K562 (cell line): ENCODE data around the gene SLC26A2. TPM values are rescaled to one million over a fixed set of nuclear protein-coding genes. Genes with fewer than 3 reads are reported as not detected.

Source experiments
- ARNT ChIP-seq, 2 experiments: fragments of 450-650 bp; IDR thresholded peaks; 2 replicates each; pipeline ENCODE4 v1.6.1; 2016; ENCODE audit warnings: mild to moderate bottlenecking in 1 of 2
- ATF6 ChIP-seq: sonication (generic); formaldehyde crosslinking; IDR thresholded peaks from 2 replicates; pipeline ENCODE4 v1.4.0; 2020; ENCODE audit warnings: mild to moderate bottlenecking, missing genetic modification reagents
- CHAMP1 ChIP-seq: fragments of 450-650 bp; IDR thresholded peaks from 2 replicates; pipeline ENCODE4 v1.6.1; 2016; ENCODE audit warnings: mild to moderate bottlenecking
- CREB1 ChIP-seq, 2 experiments: sonication (generic) in 1 of 2; formaldehyde crosslinking in 1 of 2; IDR thresholded peaks; 2 replicates each; pipeline versions ENCODE4 v1.6.1 to v1.8.0; 2012 to 2022; ENCODE audit warnings: inconsistent platforms in 1 of 2, mild to moderate bottlenecking in 1 of 2, missing genetic modification reagents in 1 of 2, moderate library complexity in 1 of 2
- CTCF ChIP-seq, 3 experiments: IDR thresholded peaks in 2 of 3; conservative IDR thresholded peaks in 1 of 3; 2 replicates each; pipeline ENCODE4 v1.5.1; 2011 to 2012; ENCODE audit warnings: low read length in 3 of 3, mild to moderate bottlenecking in 3 of 3, control low read depth in 2 of 3, improper control_type of control experiment in 1 of 3, inconsistent platforms in 1 of 3, low read depth in 1 of 3, mixed read lengths in 1 of 3, moderate library complexity in 1 of 3; ENCODE audit not compliant: insufficient read depth in 2 of 3
- CXXC5 ChIP-seq: fragments of 250-450 bp; sonication (Bioruptor Pico); IDR thresholded peaks from 2 replicates; pipeline ENCODE4 v1.8.0; 2022; ENCODE audit warnings: inconsistent platforms, mild to moderate bottlenecking, moderate library complexity
- EZH2 ChIP-seq: IDR thresholded peaks from 2 replicates; pipeline ENCODE4 v1.6.1; 2012; ENCODE audit warnings: low read depth, mild to moderate bottlenecking, inconsistent platforms, low read length, borderline replicate concordance
- FOSL1 ChIP-seq: fragments of 200-800 bp; sonication (Bioruptor generic); conservative IDR thresholded peaks from 2 replicates; pipeline ENCODE4 v1.6.1; 2016; ENCODE audit warnings: missing genetic modification characterization, missing compliant biosample characterization
- GABPA ChIP-seq: fragments of 200-800 bp; sonication (Bioruptor generic); conservative IDR thresholded peaks from 2 replicates; pipeline ENCODE4 v1.6.1; 2016; ENCODE audit warnings: low read depth, missing genetic modification characterization, missing compliant biosample characterization
- GTF2E2 ChIP-seq: fragments of 200-800 bp; sonication (Bioruptor generic); IDR thresholded peaks from 2 replicates; pipeline ENCODE4 v1.6.1; 2016; ENCODE audit warnings: missing genetic modification characterization, missing compliant biosample characterization
- HCFC1 ChIP-seq: IDR thresholded peaks from 2 replicates; pipeline ENCODE4 v1.6.1; 2012; ENCODE audit warnings: low read depth, low read length, improper control_type of control experiment
- MAFK ChIP-seq: IDR thresholded peaks from 2 replicates; pipeline ENCODE4 v1.6.1; 2011; ENCODE audit warnings: low read length, improper control_type of control experiment
- NBN ChIP-seq: fragments of 450-650 bp; IDR thresholded peaks from 2 replicates; pipeline ENCODE4 v1.6.1; 2016; ENCODE audit warnings: low read depth, mild to moderate bottlenecking
- NR4A1 ChIP-seq, 2 experiments: fragments of 250-450 bp in 1 of 2; fragments of 450-650 bp in 1 of 2; sonication (Bioruptor Pico) in 1 of 2; IDR thresholded peaks; 2 replicates each; pipeline versions ENCODE4 v1.4.0 to v1.6.1; 2016 to 2020; ENCODE audit warnings: mild to moderate bottlenecking in 2 of 2, missing compliant biosample characterization in 1 of 2, missing genetic modification characterization in 1 of 2, moderate library complexity in 1 of 2
- PURB ChIP-seq: sonication (generic); formaldehyde crosslinking; IDR thresholded peaks from 2 replicates; pipeline ENCODE4 v1.9.0; 2021; ENCODE audit warnings: low read depth, mild to moderate bottlenecking, missing genetic modification reagents
- RBM17 ChIP-seq: fragments of 200-400 bp; formaldehyde crosslinking; IDR thresholded peaks from 2 replicates; pipeline ENCODE4 v1.6.1; 2017; ENCODE audit warnings: low read depth, mild to moderate bottlenecking, low read length, borderline replicate concordance
- SMAD3 ChIP-seq: fragments of 450-650 bp; formaldehyde crosslinking; conservative IDR thresholded peaks from 2 replicates; pipeline ENCODE4 v1.4.0; 2020; ENCODE audit warnings: mild to moderate bottlenecking
- SOX6 ChIP-seq: fragments of 450-650 bp; IDR thresholded peaks from 2 replicates; pipeline ENCODE4 v1.6.1; 2014; ENCODE audit warnings: mild to moderate bottlenecking
- TCF3 ChIP-seq: sonication (generic); formaldehyde crosslinking; IDR thresholded peaks from 2 replicates; pipeline ENCODE4 v1.4.0; 2020; ENCODE audit warnings: mild to moderate bottlenecking, missing genetic modification reagents
- ZNF644 ChIP-seq: fragments of 200-800 bp; sonication (Bioruptor generic); IDR thresholded peaks from 2 replicates; pipeline ENCODE4 v1.6.1; 2016; ENCODE audit warnings: low read depth, missing genetic modification characterization, missing compliant biosample characterization
- polyA plus RNA-seq, 8 experiments: library from polyadenylated mRNA; depleted of rRNA in 4 of 8; stranded (reverse) in 5 of 8; unstranded in 3 of 8; fragments of >200 nt; fragmentation: Nextera tagmentation in 2 of 8; fragmentation: Illumina TruSeq in 1 of 8; extraction: Ambion mirVana in 2 of 8; extraction: Trizol in 1 of 8; gene quantifications; 2 replicates each; pipeline versions ENCODE4 v1.2.1 to v1.2.3, GENCODE V29; 2011 to 2014; ENCODE audit warnings: inconsistent platforms in 1 of 8, missing spikeins in 1 of 8
- total RNA-seq, 7 experiments: library from RNA; depleted of rRNA in 6 of 7; stranded (reverse); fragments of >200 nt in 6 of 7; fragmentation: Illumina TruSeq in 2 of 7; extraction: Trizol in 2 of 7; gene quantifications; 2 replicates each; pipeline versions ENCODE4 v1.2.1 to v1.2.3, GENCODE V29; 2011 to 2021; ENCODE audit warnings: low replicate concordance in 1 of 7

The SLC26A2 gene
- total and polyA plus RNA-seq, 9 of the 15 experiments (the other 6 are each of a cell fraction or from before 2014, with no cell fraction given): 1.1 to 6.3 (median 3.6) TPM

- TF ChIP-seq ATF6 (no peak), CTCF (IDR thresholded peaks at IDR 0.05 in 2 of 3, conservative IDR thresholded peaks at IDR 0.05 in 1 of 3; ENCODE audit: insufficient read depth in 2 of 3, low read depth in 1 of 3, low read length in 3 of 3) (peak; percentile 72 to 80 (median 73)), NR4A1 (CRISPR knock-in tag; IDR thresholded peaks at IDR 0.05) (no peak), NR4A1 (tag; IDR thresholded peaks at IDR 0.05) (peak; percentile 24; the same call in 1 of the 2 replicates), EZH2 (no peak), NBN (no peak; the same call in 1 of the 2 replicates), GTF2E2 (0 out of 2 replicates have a peak, but pooled peaks have one; percentile 43), MAFK (no peak), SMAD3 (CRISPR knock-in tag) (no peak), HCFC1 (no peak; the same call in 1 of the 2 replicates), FOSL1 (tag) (peak; percentile 96), CXXC5 (CRISPR knock-in tag) (0 out of 2 replicates have a peak, but pooled peaks have one; percentile 32), SOX6 (peak; percentile 64; the same call in 1 of the 2 replicates), RBM17 (no peak), TCF3 (no peak), ZNF644 (peak; percentile 80; the same call in 1 of the 2 replicates), ARNT (IDR thresholded peaks at IDR 0.05) (0 out of 4 replicates have a peak, but pooled peaks of 1 of the 2 experiments have one; percentile 12), CHAMP1 (0 out of 2 replicates have a peak, but pooled peaks have one; percentile 39), GABPA (peak; percentile 78), PURB (CRISPR knock-in tag) (no peak), CREB1 (IDR thresholded peaks at IDR 0.05) (peak; percentile 54), CREB1 (CRISPR knock-in tag; IDR thresholded peaks at IDR 0.05) (peak; percentile 79)
Observed at GRCh38 chr5:149959406-149960236, 937 bp upstream of the SLC26A2 start (continued).
